GM21717 (cell line): ENCODE data around the gene NEU1.
"Not testable (repeated sequence)": the region's sequence is repeated elsewhere in the genome, so short reads cannot be mapped to it uniquely, and the experiment has no call there.

ENCODE experiments used
- ATAC-seq: cut with Tn5 transposase; IDR thresholded peaks from one replicate; pipeline ENCODE4 v1.9.1; 2021; ENCODE audit warnings: mild to moderate bottlenecking, moderate library complexity; ENCODE audit not compliant: unreplicated experiment

NEU1 gene

DNA sequence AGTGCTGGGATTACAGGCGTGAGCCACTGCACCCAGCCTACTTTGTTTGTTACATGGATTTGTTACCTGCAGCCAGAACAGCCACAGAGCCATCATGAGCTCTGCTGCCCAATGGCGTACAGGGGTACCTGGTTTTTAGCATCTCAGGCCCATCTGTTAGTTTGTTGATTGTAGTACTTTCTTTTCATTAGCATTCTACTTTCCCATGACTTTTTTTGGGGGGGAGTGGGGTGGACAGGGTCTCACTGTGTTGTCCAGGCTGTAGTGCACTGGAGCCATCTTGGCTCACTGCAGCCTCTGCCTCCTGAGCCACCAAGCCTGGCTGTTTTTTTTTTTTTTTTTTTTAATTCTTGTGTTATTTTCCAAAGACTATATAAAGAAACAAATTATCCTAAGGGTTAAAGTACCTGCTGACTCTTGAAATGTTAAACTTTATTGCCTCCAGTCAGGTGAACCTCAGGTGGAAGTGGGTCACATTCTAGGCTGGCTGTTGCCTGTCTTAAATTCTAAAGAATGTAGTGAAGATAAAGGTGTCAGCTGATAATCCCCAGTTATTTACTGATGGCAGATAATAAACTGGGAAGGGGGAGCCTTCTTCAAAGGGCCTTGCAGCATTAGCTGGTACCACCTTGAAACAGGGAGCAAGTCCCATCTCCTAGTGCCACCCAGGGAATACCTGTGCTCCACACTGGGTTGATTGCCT is 15.2 kb downstream of the NEU1 start:
- no peak for ATAC-seq

DNA sequence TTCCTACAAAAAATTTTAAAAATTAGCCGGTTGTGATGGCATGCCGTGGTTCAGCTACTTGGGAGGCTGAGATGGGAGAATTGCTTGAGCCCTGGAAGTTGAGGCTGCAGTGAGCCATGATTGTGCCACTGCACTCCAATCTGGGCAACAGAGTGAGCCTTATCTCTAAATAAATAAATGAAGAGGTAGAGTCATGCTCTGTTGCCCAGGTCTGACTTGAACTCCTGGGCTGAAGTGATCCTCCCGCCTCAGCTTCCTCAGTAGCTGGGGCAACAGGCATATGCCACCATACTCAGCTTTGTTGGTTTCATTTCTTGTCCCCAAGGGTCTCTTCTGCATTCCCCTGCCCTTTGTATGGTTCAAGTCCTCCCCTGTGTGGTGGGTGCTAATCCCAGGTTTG is 18.1 kb downstream of the NEU1 start:
- no peak for ATAC-seq

DNA sequence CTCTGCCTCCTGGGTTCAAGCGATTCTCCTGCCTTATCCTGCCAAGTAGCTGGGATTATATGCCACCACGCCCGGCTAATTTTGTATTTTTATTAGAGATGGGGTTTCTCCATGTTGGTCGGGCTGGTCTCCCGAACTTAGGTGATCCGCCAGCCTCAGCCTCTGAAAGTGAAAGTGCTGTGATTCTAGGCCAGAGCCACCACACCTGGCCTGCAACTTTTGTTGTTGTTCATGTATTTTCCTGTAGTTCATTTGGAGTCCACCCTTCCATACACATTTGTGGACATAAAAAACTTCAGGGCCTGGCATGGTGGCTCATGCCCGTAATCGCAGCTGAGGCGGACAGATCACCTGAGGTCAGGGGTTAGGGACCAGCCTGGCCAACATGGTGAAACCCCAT is 20.6 kb downstream of the NEU1 start:
- ATAC-seq, result no peak

GRCh38 chr6:31839779-31840126 is 22.9 kb downstream of the NEU1 start:
- not testable (repeated sequence) for ATAC-seq

- no peak for ATAC-seq
Observed at GRCh38 chr6:31838968-31839367, 23.7 kb downstream of the NEU1 start.

GRCh38 chr6:31838114-31838553 is 24.5 kb downstream of the NEU1 start:
- ATAC-seq, result not testable (repeated sequence)

GRCh38 chr6:31837369-31838113 is 25.1 kb downstream of the NEU1 start:
- no peak for ATAC-seq

GRCh38 chr6:31836474-31837368 is 25.9 kb downstream of the NEU1 start:
- no peak for ATAC-seq

DNA sequence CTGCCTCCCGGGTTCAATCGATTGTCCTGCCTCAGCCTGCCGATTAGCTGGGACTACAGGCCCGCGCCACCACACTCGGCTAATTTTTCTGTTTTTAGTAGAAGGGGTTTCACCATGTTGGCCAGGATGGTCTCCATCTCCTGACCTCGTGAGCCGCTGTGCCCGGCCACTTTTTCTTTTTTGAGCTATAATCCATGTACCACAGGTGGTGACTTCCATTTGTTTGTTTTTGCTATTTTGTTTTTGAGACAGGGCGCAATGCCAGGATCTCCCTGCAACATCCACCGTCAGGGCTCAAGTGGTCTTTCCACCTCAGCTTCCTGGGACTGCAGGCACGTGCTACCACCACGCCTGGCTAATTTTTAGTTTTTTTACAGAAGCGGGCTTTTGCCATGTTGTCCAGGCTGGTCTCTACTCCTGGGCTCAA is 26.6 kb downstream of the NEU1 start:
- no peak for ATAC-seq

GRCh38 chr6:31834367-31835250 is 28.0 kb downstream of the NEU1 start:
- peak; percentile 31 for ATAC-seq

DNA sequence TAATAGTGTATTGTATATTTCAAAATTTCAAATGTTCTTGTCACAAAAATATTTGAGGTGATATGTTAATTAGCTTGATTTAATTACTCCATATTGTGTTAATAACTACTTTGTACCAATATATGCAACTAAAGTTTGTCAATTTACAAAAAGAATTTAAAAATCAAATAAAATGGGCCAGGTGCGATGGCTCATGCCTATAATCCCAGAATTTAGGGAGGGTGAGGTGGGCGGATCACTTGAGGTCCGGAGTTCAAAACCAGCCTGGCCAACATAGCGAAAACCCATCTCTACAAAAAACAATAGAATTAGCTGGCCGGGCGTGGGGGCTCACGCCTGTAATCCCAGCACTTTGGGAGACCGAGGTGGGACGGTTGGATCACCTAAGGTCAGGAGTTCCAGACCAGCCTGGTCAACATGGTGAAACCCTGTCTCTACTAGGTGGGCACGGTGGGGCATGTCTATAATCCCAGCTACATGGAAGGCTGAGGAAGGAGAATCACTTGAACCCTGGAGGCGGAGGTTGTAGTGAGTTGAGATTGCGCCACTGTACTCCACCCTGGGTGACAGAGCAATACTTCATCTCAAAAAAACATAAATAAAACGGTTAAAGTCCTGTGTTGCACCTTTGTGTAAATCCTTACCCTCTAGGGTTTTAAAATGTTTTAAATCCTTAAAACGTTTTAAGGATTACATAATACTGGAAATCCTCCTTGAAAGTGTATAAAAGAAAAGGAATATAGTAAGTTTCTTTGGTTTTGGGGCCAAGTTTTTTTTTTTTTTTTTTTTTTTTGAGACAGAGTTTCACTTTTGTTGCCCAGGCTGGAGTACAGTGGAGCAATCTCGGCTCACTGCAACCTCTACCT is 31.0 kb downstream of the NEU1 start:
- no peak for ATAC-seq

DNA sequence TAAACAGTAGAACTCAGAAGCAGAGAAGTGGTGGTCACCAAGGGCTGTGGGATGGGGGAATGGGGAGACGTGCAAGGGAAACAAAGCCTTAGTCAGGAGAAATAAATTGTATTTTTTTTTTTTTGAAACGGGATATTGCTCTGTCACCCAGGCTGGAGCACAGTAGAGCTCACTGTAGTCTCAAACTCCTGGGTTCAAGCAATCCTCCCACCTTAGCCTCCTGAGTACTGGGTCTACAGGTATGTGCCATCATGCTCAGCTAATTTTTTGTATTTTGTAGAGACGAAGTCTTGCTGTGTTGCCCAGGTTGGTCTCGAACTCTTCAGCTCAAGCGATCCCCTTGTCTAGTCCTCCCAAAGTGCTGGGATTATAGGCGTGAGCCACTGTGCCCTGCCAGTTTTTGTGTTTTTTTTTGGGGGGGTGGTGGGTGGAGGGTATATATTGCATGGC is 31.7 kb downstream of the NEU1 start:
- no peak for ATAC-seq

- ATAC-seq, result no peak
Observed at GRCh38 chr6:31829633-31830283, 32.9 kb downstream of the NEU1 start.

DNA sequence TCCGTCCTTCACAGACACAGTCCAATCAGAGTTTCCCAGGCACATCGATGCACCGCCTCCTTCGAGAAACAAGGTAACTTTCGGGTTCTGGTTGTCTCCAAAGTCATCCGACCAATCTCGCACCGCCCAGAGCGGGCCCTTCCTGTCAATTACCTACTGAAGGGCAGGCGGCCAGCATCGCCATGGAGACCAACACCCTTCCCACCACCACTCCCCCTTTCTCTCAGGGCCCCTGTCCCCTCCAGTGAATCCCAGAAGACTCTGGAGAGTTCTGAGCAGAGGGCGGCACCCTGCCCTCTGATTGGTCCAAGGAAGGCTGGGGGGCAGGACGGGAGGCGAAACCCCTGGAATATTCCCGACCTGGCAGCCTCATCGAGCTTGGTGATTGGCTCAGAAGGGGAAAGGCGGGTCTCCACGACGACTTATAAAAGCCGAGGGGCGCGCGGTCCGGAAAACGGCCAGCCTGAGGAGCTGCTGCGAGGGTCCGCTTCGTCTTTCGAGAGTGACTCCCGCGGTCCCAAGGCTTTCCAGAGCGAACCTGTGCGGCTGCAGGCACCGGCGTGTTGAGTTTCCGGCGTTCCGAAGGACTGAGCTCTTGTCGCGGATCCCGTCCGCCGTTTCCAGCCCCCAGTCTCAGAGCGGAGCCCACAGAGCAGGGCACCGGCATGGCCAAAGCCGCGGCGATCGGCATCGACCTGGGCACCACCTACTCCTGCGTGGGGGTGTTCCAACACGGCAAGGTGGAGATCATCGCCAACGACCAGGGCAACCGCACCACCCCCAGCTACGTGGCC is 35.1 kb downstream of the NEU1 start, which contains the start of gene HSPA1B:
Gene HSPA1B (plus strand): TSS at position 453 of the 794 bp plus-strand sequence. CDS start 213 bp downstream, at position 666.
- peak; percentile 59 for ATAC-seq

DNA sequence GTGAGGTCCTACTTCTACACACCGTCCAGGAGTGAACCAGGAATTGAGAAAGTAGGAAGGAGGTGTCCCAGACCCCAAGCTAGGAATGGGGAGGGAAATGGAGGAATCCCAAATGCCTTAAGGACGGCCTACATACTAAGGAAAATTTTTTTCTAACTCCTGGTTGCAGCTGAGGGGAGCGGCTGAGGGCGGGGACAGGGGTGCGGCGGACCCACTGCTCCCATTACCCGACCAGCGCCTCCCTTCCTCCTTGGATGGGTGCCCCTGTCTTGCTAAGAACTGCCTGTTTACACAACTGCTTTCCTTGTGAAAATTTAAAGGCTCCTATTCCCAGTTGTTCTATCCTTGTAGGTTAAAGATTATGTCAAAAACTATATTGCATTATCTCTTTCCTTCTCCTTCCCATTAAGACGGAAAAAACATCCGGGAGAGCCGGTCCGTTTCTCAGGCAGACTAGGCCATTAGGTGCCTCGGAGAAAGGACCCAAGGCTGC is 35.8 kb downstream of the NEU1 start:
- ATAC-seq, result no peak

- no peak for ATAC-seq
Observed at GRCh38 chr6:31825553-31825952, 37.1 kb downstream of the NEU1 start.

DNA sequence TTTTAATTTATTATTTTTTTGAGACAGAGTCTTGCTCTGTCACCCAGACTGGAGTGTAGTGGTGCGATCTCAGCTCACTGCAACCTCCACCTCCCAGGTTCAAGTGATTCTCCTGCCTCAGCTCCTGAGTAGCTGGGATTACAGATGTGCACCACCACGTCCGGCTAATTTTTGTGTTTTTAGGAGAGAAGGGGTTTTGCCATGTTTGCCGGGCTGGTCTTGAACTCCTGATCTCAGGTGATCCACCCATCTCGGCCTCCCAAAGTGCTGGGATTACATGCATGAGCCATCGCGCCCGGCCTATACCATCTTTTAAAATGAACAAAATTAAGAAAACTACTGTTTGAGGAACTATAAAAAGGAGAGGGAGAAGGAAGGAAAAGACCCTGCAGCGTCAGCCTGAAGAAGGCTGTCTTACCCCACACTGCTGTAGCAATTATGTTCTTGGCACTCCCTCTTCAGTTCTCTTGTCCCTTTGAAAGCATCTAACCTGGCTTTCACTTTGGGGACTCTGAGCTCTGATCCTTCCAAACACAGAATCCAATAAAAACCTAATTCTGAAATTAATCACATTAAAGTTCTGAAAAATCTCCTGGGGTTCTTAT is 38.9 kb downstream of the NEU1 start:
- not testable (repeated sequence) for ATAC-seq
